Stimulated activated naive CD4-positive, alpha-beta T cell (primary cell): ENCODE data around the gene FEN1.

Experiments used
- DNase-seq, 6 experiments: peaks; one replicate each; lab custom pipeline; 2025; lab: John Stamatoyannopoulos, UW

Gene FEN1

DNA sequence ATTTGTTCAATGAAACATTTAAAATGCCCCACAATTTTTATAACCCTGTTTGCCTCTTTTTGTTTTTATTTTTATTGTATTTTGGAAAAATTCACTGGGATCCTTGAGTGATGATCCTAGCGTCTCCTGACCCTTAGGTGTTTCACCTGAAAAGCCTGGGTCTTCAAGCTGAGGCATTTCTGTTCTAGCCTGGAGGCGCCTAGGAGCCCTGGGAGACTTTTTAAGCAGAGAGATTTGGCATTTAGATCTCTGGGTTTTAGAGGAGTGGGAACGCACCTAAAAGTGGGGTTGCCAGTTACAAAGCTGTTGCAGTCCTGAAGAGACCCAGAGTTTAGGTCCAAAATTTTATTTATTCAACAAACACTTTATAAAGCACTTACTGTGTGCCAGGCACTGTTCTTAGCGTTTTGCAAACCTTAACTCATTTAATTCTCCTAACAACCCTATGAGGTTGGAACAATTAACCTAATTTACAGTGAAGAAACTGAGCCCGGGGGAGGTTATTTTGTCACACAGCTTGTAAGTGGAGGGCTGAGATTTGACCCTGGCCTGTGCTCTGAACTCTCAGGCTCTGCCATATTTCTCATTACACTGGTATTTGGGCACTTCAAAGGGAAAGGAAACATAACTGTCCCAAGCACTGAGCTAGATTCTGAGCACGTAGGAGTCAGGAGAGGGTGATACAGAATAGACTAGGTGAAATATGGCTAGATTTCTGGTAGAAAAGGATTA, 24.9 kb downstream of the FEN1 start:
- no peak for DNase-seq

DNA sequence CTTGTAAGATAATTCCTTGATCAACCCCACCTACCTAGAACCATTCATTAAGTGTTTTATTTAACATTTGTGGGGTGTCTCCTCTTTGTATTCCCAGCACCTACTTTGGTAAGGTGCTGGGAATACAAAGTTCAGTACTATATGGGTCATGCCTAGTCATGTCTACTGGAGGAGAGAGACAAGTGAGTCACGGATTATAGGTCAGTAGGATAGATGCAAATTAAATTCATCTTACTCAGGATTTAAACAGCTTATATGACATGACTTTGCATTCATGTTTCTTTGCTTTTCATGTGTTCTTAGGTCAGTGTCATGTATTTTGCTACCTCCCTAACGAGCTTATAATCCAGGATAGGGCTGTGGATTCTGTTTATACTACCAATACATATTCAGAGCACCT, 27.5 kb downstream of the FEN1 start:
- DNase-seq = no peak

DNA sequence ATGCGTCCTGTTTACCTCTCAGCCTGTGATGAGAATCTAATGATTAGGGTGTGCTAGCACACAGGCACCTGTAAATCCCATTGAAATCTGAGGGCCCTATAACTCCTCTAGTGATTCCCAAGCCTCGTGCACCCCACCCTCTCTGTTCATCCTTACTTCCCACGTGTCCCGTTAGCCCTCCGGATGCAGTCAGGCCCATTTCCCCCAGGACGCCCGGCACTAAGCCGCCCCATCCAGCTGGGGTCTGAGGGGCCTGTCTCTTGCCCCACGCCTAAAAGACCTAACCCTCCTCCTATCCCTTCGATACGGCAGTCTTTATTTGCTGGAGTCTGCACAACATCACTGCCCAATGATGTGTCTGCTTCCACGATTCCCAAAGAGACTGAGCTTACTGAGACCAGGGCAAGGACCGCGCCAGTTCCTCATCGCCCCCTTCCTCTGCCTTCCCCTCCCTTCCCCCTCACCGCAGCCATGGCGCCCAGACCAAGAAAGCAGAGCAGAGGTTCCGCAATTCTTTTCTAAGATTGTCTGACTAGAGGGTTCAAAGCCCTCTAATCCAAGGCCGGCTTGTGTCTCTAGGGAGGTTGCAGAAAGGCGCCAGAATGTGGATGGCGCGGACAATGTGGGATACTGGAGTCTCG, 34.3 kb downstream of the FEN1 start:
- DNase-seq = no peak

GRCh38 chr11:61827571-61828378, 35.1 kb downstream of the FEN1 start, which contains the start of gene FADS2:
Gene FADS2 (plus strand): TSS chr11:61828300. CDS start chr11:61828391, 91 bp downstream.
- peak; percentile 15 to 81 (median 44) for DNase-seq

GRCh38 chr11:61828379-61828628, 35.6 kb downstream of the FEN1 start:
- DNase-seq = no peak

- DNase-seq = peak in 3 of 6 experiments; percentile 17 to 34 (median 19)
Measured at GRCh38 chr11:61828629-61829407, 36.1 kb downstream of the FEN1 start.

- no peak for DNase-seq
Measured at GRCh38 chr11:61829806-61830205, 37.1 kb downstream of the FEN1 start.

GRCh38 chr11:61830237-61831105, 37.8 kb downstream of the FEN1 start:
- no peak for DNase-seq

- no peak for DNase-seq
Measured at GRCh38 chr11:61832207-61832606, 39.5 kb downstream of the FEN1 start.

DNA sequence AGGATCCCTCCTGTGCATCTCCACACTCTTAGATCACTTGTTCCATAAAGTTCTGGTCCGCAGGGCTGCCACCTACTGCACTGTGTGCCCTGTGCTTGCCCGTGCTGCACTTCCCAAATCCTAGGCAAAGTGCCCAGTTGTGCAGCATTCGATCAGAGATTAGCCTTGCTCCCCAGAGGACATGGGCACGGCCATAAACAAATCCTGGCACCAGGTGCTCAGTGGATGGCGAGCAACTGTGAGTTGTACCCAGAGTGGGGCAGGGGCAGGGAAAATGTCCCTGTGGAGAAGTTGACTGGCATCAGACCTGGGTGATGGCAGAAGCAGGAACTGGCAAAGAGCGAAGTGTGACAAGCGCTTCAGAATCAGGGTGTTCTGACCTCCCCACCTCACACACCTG, 40.0 kb downstream of the FEN1 start:
- no peak for DNase-seq

DNA sequence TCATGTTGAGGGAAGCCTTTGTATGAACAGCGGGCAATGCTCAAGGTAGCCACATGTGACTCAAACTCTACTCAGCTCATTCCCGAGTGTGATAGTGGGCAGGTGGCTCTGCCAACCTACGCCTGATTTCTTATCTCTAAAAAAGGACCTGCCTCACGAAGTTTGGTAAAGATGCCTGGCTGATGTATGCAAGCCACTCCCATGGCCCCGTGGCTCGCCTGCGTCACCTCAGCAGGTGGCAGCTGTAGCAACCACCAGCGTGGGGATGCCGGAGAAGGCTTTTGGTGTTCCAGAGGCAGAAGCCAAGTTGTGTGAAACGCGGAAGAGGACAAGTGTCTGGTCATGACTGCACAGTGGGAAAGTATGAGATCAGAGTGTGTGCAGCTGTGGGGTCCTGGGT, 40.8 kb downstream of the FEN1 start:
- peak in 2 of 6 experiments; percentile 10 to 28 for DNase-seq

GRCh38 chr11:61833926-61834277, 41.2 kb downstream of the FEN1 start:
- no peak for DNase-seq

- peak in 5 of 6 experiments; percentile 6 to 43 (median 23) for DNase-seq
Measured at GRCh38 chr11:61834278-61835048, 41.8 kb downstream of the FEN1 start.

- no peak for DNase-seq
Measured at GRCh38 chr11:61836193-61836592, 43.5 kb downstream of the FEN1 start.

- DNase-seq = no peak
Measured at GRCh38 chr11:61837411-61838005, 44.8 kb downstream of the FEN1 start.

GRCh38 chr11:61838501-61838900, 45.8 kb downstream of the FEN1 start:
- no peak for DNase-seq

- DNase-seq = no peak
Measured at GRCh38 chr11:61838921-61839320, 46.2 kb downstream of the FEN1 start.

- no peak for DNase-seq
Measured at GRCh38 chr11:61839742-61840141, 47.0 kb downstream of the FEN1 start.

GRCh38 chr11:61840371-61840770, 47.7 kb downstream of the FEN1 start:
- no peak for DNase-seq
